PC-9 (cell line): ENCODE measurements around the gene IGLL5.

Source experiments
- EZH2 ChIP-seq: fragments of 200-600 bp; sonication (generic); IDR thresholded peaks from 2 replicates; pipeline ENCODE4 v1.8.0; 2017; ENCODE audit warnings: antibody characterized with exemption, low read depth
- TF ChIP-seq, protein P1 (sequence below): fragments of 200-600 bp; sonication (generic); conservative IDR thresholded peaks from 2 replicates; pipeline ENCODE4 v1.6.1; 2017; ENCODE audit warnings: mixed run types, antibody characterized with exemption, mild to moderate bottlenecking, moderate library complexity

- TF ChIP-seq, protein P1, sequence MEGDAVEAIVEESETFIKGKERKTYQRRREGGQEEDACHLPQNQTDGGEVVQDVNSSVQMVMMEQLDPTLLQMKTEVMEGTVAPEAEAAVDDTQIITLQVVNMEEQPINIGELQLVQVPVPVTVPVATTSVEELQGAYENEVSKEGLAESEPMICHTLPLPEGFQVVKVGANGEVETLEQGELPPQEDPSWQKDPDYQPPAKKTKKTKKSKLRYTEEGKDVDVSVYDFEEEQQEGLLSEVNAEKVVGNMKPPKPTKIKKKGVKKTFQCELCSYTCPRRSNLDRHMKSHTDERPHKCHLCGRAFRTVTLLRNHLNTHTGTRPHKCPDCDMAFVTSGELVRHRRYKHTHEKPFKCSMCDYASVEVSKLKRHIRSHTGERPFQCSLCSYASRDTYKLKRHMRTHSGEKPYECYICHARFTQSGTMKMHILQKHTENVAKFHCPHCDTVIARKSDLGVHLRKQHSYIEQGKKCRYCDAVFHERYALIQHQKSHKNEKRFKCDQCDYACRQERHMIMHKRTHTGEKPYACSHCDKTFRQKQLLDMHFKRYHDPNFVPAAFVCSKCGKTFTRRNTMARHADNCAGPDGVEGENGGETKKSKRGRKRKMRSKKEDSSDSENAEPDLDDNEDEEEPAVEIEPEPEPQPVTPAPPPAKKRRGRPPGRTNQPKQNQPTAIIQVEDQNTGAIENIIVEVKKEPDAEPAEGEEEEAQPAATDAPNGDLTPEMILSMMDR, result no peak
- TF ChIP-seq EZH2, result no peak
Observed at GRCh38 chr22:22914726-22915669, 27.4 kb downstream of the IGLL5 start.
